ENCODE results near the gene CLSTN2.

CLSTN2 gene

DNA sequence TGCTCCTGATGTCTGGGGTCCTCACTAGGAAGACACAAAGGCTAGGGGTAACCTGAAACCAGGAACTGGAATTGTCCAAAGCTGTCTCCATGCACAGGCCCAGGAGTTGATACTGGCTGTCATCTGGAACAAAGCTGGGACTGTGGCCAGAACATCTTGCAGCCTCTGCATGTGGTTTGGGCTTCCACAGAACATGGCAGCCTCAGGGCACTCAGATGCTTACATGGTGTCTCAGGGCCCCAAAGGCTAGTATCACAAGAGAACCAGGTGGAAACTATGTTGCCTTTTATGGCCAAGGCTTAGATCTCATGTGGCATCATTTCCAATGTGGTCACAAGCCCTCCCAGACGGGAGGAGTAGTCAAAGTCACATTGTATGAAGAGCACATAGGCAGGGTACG lies 407.7 kb downstream of the CLSTN2 start:
- no peak for DNase-seq (ENCODE audit: insufficient read length, low spot score)
- FAIRE-seq, result no peak

GRCh38 chr3:140343211-140344081 lies 408.5 kb downstream of the CLSTN2 start:
- no peak for TF ChIP-seq POLR2A (IDR thresholded peaks at IDR 0.05; ENCODE audit: low read depth, low read length)
- TF ChIP-seq SPI1 (IDR thresholded peaks at IDR 0.05; ENCODE audit: low read depth, low read length), result no peak
- TF ChIP-seq POU2F2 (IDR thresholded peaks at IDR 0.05; ENCODE audit: low read depth, low read length), result no peak
- TF ChIP-seq POLR2AphosphoS5 (IDR thresholded peaks at IDR 0.05; ENCODE audit: low read depth, low read length), result no peak
- no peak for FAIRE-seq
- no peak for DNase-seq (ENCODE audit: insufficient read length, low spot score)

More for the DNA sequence above, 407.7 kb downstream of the CLSTN2 start:
- TF ChIP-seq PAX5 (IDR thresholded peaks at IDR 0.05; ENCODE audit: insufficient read depth, low read length, severe bottlenecking), result no peak
- no peak for TF ChIP-seq POLR2A (IDR thresholded peaks at IDR 0.05; ENCODE audit: low read depth, low read length)
- no peak for TF ChIP-seq TAF1 (IDR thresholded peaks at IDR 0.05; ENCODE audit: low read depth, low read length)
- TF ChIP-seq POU2F2 (IDR thresholded peaks at IDR 0.05; ENCODE audit: low read depth, low read length), result no peak
- TF ChIP-seq POLR2AphosphoS5 (IDR thresholded peaks at IDR 0.05; ENCODE audit: low read depth, low read length), result no peak
- no peak for TF ChIP-seq SPI1 (IDR thresholded peaks at IDR 0.05; ENCODE audit: low read depth, low read length)

DNA sequence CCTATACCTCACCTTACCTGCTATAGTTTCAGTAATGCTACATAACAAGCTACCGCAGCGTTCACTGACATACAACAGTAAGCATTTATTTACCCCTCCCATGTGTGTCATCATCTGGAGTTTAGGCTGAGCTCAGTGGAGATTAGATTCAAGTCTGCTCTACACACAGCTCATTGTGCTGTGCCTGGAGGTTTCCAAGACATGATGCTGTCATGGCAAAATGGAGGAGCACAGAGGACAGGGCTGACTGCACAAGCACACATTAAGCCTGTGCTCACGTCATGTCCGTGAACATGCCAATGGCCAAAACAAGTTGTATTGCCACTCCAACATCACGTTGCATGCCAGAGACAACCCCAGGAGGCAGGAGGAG lies 409.1 kb downstream of the CLSTN2 start:
- no peak for FAIRE-seq
- TF ChIP-seq POU2F2 (IDR thresholded peaks at IDR 0.05; ENCODE audit: low read depth, low read length) (no peak), POLR2A (IDR thresholded peaks at IDR 0.05; ENCODE audit: low read depth, low read length) (no peak), SPI1 (IDR thresholded peaks at IDR 0.05; ENCODE audit: low read depth, low read length) (no peak), TAF1 (IDR thresholded peaks at IDR 0.05; ENCODE audit: low read depth, low read length) (no peak), PAX5 (IDR thresholded peaks at IDR 0.05; ENCODE audit: insufficient read depth, low read length, severe bottlenecking) (no peak), POLR2AphosphoS5 (IDR thresholded peaks at IDR 0.05; ENCODE audit: low read depth, low read length) (no peak)
- DNase-seq (ENCODE audit: insufficient read length, low spot score), result no peak

DNA sequence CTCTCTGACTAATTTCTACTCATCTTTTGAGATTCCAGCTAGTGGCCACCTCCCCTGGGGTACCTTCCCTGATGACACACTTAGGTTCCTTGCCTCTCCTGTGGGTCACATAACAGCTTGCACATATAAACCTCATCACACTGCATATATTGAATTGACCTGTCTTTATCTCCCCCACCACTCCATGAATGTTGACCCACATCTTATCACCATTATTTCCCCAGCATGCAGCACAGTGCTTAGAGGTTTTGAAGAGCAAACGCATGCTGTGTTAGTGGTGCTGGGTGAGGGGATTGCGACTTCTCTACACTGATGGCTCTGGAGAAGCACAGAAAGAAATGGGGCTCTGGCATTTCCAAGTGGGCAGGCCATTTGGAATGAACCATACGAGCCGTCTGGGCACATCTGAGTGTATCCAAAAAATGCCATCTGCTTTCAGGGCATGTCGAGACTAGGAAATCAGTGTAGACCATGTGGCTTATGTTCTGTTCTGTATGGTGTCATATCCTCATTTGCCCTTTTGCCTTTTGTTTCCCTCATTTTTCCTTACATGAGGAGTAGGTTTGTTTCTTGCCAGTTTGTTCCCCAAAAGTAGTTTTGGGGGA lies 409.7 kb downstream of the CLSTN2 start:
- no peak for TF ChIP-seq POLR2AphosphoS5 (IDR thresholded peaks at IDR 0.05; ENCODE audit: low read depth, low read length)
- DNase-seq (ENCODE audit: insufficient read length, low spot score), result no peak
- no peak for FAIRE-seq

- FAIRE-seq (no peak), DNase-seq (ENCODE audit: insufficient read length, low spot score) (no peak)
- no peak for TF ChIP-seq TAF1 (IDR thresholded peaks at IDR 0.05; ENCODE audit: low read depth, low read length)
- TF ChIP-seq POLR2A (IDR thresholded peaks at IDR 0.05; ENCODE audit: low read depth, low read length), result no peak
- TF ChIP-seq POU2F2 (IDR thresholded peaks at IDR 0.05; ENCODE audit: low read depth, low read length), result no peak
- no peak for TF ChIP-seq PAX5 (IDR thresholded peaks at IDR 0.05; ENCODE audit: insufficient read depth, low read length, severe bottlenecking)
- TF ChIP-seq SPI1 (IDR thresholded peaks at IDR 0.05; ENCODE audit: low read depth, low read length), result no peak
- no peak for TF ChIP-seq POLR2AphosphoS5 (IDR thresholded peaks at IDR 0.05; ENCODE audit: low read depth, low read length)
These were observed 412.2 kb downstream of the CLSTN2 start for GRCh38 chr3:140347151-140347550.

GRCh38 chr3:140349938-140350337 lies 415.0 kb downstream of the CLSTN2 start:
- DNase-seq (ENCODE audit: insufficient read length, low spot score), result no peak
- TF ChIP-seq POLR2A (IDR thresholded peaks at IDR 0.05; ENCODE audit: low read depth, low read length), result no peak
- TF ChIP-seq SPI1 (IDR thresholded peaks at IDR 0.05; ENCODE audit: low read depth, low read length), result no peak
- TF ChIP-seq POU2F2 (IDR thresholded peaks at IDR 0.05; ENCODE audit: low read depth, low read length), result no peak
- TF ChIP-seq TAF1 (IDR thresholded peaks at IDR 0.05; ENCODE audit: low read depth, low read length), result no peak
- TF ChIP-seq PAX5 (IDR thresholded peaks at IDR 0.05; ENCODE audit: insufficient read depth, low read length, severe bottlenecking), result no peak
- TF ChIP-seq POLR2AphosphoS5 (IDR thresholded peaks at IDR 0.05; ENCODE audit: low read depth, low read length), result no peak
- FAIRE-seq, result no peak

DNA sequence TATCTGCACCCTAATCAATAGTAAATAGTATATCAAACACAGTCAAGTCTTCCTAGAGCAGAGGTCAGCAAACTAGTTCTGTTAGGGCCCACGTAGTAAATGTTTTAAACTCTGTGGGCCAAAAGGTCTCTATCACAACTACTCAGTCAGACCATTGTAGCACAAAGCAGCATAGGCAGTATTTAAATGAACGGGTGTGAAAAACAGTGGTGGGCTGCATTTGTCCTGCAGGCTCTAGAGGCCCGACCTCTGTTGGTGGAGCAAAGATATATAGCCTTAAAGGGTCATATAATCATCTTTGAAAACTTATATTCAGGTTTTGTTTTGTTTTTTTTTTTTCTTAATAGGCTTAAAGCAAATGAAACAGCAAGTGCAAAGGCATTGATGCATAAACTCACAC lies 416.5 kb downstream of the CLSTN2 start:
- FAIRE-seq (no peak), DNase-seq (ENCODE audit: insufficient read length, low spot score) (no peak)

DNA sequence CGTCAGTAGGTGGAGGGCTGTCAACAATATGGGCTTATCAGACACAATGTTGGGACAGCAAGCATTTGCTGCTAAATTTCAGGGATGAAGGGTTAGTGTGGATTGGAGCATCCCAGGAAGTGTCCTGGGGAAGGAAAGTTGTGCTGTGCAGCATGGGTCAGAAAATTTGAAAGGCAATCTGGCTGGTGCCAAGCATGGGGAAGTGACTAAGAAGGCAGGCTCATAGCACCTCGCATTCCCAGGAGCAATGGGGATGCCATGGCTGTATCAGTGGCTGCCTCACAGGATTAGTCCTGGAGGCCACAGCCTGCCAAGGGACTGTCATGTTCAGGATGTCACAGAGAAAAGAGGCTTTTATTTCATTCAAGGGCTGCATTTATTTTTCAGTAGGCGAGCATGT lies 420.5 kb downstream of the CLSTN2 start:
- TF ChIP-seq POLR2A (IDR thresholded peaks at IDR 0.05; ENCODE audit: low read depth, low read length) (no peak), PAX5 (IDR thresholded peaks at IDR 0.05; ENCODE audit: insufficient read depth, low read length, severe bottlenecking) (no peak), POLR2AphosphoS5 (IDR thresholded peaks at IDR 0.05; ENCODE audit: low read depth, low read length) (no peak), POU2F2 (IDR thresholded peaks at IDR 0.05; ENCODE audit: low read depth, low read length) (no peak), SPI1 (IDR thresholded peaks at IDR 0.05; ENCODE audit: low read depth, low read length) (no peak), TAF1 (IDR thresholded peaks at IDR 0.05; ENCODE audit: low read depth, low read length) (no peak)
- FAIRE-seq (no peak), DNase-seq (ENCODE audit: insufficient read length, low spot score) (no peak)

More for the DNA sequence above, 416.5 kb downstream of the CLSTN2 start:
- TF ChIP-seq POLR2A (IDR thresholded peaks at IDR 0.05; ENCODE audit: low read depth, low read length) (no peak), POU2F2 (IDR thresholded peaks at IDR 0.05; ENCODE audit: low read depth, low read length) (no peak), TAF1 (IDR thresholded peaks at IDR 0.05; ENCODE audit: low read depth, low read length) (no peak), PAX5 (IDR thresholded peaks at IDR 0.05; ENCODE audit: insufficient read depth, low read length, severe bottlenecking) (no peak), POLR2AphosphoS5 (IDR thresholded peaks at IDR 0.05; ENCODE audit: low read depth, low read length) (no peak), SPI1 (IDR thresholded peaks at IDR 0.05; ENCODE audit: low read depth, low read length) (no peak)

GRCh38 chr3:140358686-140359085 lies 423.7 kb downstream of the CLSTN2 start:
- no peak for TF ChIP-seq POU2F2 (IDR thresholded peaks at IDR 0.05; ENCODE audit: low read depth, low read length)
- no peak for TF ChIP-seq POLR2AphosphoS5 (IDR thresholded peaks at IDR 0.05; ENCODE audit: low read depth, low read length)
- no peak for TF ChIP-seq SPI1 (IDR thresholded peaks at IDR 0.05; ENCODE audit: low read depth, low read length)
- no peak for TF ChIP-seq POLR2A (IDR thresholded peaks at IDR 0.05; ENCODE audit: low read depth, low read length)
- TF ChIP-seq PAX5 (IDR thresholded peaks at IDR 0.05; ENCODE audit: insufficient read depth, low read length, severe bottlenecking), result no peak
- TF ChIP-seq TAF1 (IDR thresholded peaks at IDR 0.05; ENCODE audit: low read depth, low read length), result no peak
- DNase-seq (ENCODE audit: insufficient read length, low spot score) (no peak), FAIRE-seq (no peak)
